HG03139 (cell line): ENCODE data around the gene RUBCN.
"Not testable (repeated sequence)": the region's sequence is repeated elsewhere in the genome, so short reads cannot be mapped to it uniquely, and the experiment has no call there.

Experiments
- ATAC-seq: cut with Tn5 transposase; IDR thresholded peaks from one replicate; pipeline ENCODE4 v1.9.1; 2021; ENCODE audit not compliant: unreplicated experiment

The RUBCN gene

GRCh38 chr3:197659144-197659543 is 77.6 kb downstream of the RUBCN start:
- ATAC-seq, result peak; percentile 38

GRCh38 chr3:197658706-197659105 is 78.0 kb downstream of the RUBCN start:
- ATAC-seq, result not testable (repeated sequence)

GRCh38 chr3:197657541-197658292 is 79.0 kb downstream of the RUBCN start:
- ATAC-seq, result not testable (repeated sequence)

GRCh38 chr3:197656960-197657359 is 79.7 kb downstream of the RUBCN start:
- ATAC-seq, result not testable (repeated sequence)

GRCh38 chr3:197656129-197656528 is 80.6 kb downstream of the RUBCN start:
- not testable (repeated sequence) for ATAC-seq

- ATAC-seq, result peak; percentile 7
Observed at GRCh38 chr3:197654998-197655330, 81.7 kb downstream of the RUBCN start.

GRCh38 chr3:197654090-197654997 is 82.4 kb downstream of the RUBCN start:
- ATAC-seq, result peak; percentile 90

- ATAC-seq, result not testable (repeated sequence)
Observed at GRCh38 chr3:197652860-197653259, 83.8 kb downstream of the RUBCN start.

- not testable (repeated sequence) for ATAC-seq
Observed at GRCh38 chr3:197647649-197648048, 89.1 kb downstream of the RUBCN start.

- not testable (repeated sequence) for ATAC-seq
Observed at GRCh38 chr3:197647191-197647590, 89.5 kb downstream of the RUBCN start.

GRCh38 chr3:197646294-197646693 is 90.4 kb downstream of the RUBCN start:
- ATAC-seq, result not testable (repeated sequence)

- ATAC-seq, result not testable (repeated sequence)
Observed at GRCh38 chr3:197637556-197637955, 99.1 kb downstream of the RUBCN start.

- ATAC-seq, result not testable (repeated sequence)
Observed at GRCh38 chr3:197631989-197632388, 104.7 kb downstream of the RUBCN start.

GRCh38 chr3:197630766-197631165 is 105.9 kb downstream of the RUBCN start:
- not testable (repeated sequence) for ATAC-seq

GRCh38 chr3:197629286-197629685 is 107.4 kb downstream of the RUBCN start:
- not testable (repeated sequence) for ATAC-seq

- peak; percentile 69 for ATAC-seq
Observed at GRCh38 chr3:197627772-197628523, 108.8 kb downstream of the RUBCN start.

GRCh38 chr3:197627158-197627771 is 109.4 kb downstream of the RUBCN start:
- not testable (repeated sequence) for ATAC-seq

GRCh38 chr3:197626404-197627157 is 110.1 kb downstream of the RUBCN start:
- not testable (repeated sequence) for ATAC-seq

- not testable (repeated sequence) for ATAC-seq
Observed at GRCh38 chr3:197621478-197621877, 115.2 kb downstream of the RUBCN start.
